Activated CD4-positive, alpha-beta T cell treated with anti-CD3 and anti-CD28 coated beads, Interleukin-2, amount 50 U/mL, for 24 hours (primary cell): ENCODE results near the gene PANK4.

Experiments
- DNase-seq, 2 donors: peaks; one replicate each; pipeline ENCODE4 v3.0.0-alpha.2; 2020; ENCODE audit warnings: low read depth in 1 of 2, low spot score in 1 of 2

PANK4 gene

DNA sequence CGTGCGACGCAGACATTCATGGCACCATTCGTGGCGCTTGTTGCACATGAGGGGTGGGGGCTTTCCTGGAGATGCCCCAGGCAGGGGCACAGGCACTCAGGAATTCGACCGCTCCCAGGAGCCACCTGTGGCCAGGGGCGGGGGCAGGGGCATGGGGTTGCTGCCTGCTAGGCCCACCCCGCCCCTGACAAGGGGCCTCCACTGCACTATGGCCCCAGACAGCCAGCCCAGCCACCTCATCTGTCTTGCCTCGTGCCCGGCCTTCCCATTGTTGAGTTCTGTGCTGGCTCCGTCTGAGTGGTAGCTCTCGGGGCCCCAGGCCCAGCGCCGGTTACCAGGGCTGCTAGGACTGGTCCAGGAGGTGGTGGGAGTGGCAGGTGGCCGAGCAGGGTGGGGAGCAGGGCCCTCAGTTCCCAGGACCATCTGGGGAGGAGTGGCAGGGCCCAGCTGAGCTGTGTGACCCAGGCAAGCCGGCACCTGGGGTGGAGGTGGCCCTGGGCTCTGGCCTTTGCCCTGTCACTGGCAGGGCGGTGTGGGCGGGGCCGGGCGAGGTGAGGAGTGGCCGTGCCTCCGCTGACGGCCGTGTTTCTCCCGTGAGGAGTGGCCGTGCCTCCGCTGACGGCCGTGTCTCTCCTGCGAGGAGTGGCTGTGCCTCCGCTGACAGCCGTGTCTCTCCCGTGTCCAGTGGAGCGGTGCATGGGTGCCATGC is 48.5 kb downstream of the PANK4 start:
- no peak for DNase-seq

DNA sequence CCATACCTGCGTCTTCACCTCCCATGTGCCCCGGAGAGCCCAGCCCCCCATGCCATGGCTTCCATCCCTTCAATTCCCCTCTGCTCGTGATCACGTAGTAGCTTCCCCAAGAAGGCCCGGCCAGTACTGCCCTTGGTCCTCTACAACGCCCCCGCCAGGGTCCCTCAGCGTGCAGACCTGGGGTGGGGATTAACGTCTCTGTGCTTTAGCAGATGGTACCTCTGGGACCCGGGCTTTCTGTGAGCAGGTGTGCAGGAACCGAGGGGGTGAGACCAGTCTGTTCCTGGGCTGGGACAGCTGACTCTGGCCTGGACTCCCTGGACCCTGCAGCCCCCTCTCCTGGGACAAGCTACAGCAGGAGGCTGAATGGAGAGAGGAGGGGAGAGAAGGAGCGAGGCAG is 49.1 kb downstream of the PANK4 start:
- DNase-seq = no peak

DNA sequence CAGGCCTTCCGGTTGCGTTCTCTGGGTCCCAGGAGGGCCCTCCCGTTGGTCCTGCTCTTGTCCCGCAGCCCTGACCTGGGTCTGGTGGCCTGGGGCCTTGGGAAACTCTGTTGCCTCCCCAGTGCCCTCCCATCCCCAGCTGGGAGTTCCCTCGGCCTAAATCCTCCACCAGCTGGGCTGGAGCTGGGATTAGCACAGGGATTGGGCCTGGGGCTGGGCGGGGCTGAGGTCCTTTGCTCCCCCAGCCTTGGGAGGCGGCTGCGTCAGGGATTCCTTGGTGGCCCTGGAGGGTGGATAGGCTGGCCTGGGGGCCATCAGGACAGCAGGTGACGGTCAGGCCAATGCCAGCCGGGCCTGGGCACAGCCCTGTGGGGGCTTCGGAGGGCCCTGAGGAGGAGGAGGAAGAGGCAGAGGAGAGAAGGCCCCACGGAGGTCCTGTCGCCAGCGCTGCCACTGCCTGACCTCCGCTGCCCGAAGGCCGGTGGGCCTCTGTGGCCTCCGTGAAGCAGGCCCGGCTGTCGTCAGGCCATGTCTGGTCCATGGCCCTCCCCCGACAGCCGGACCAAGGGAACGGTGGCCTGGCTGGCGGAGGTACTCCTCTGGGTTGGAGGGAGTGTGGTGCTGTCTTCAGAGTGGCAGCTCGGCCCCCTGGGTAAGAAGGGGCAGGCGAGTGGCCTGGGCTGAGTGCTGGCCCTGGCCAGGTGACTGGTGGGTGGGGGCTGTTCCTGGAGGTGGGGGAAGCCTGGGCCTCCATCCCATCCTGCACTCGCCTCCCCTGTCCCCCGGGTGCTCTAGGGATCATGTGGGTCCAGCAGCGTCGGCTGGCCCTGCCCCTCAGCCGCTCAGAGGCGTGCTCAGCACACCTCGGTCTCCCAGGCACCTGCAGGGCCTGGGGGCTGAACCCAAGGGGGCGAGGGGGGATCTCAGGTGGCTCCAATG is 50.1 kb downstream of the PANK4 start, which contains the start of gene PLCH2:
Gene PLCH2 (plus strand): TSS at position 229 of the 939 bp plus-strand sequence. CDS start 300 bp downstream, at position 529.
- DNase-seq = no peak

DNA sequence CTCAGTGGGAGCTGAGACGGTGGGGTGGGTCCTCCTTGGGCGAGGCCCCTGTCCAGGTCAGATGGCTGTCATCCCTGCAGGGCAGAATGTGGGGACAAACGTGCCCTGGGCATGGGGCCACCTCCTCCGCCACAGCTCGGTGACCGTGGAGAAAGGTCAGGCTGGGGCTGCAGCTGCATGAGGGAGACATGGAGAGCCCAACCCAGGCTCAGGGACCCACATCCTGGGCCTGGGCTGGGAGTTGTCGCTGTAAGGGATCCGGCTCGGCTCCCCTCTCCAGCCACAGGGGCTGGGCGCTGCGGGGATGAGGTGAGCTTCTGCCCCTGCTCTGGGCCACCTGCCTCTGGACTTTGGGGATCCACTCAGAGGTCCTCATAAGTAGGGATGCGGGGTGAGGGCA is 50.8 kb downstream of the PANK4 start:
- no peak for DNase-seq

DNA sequence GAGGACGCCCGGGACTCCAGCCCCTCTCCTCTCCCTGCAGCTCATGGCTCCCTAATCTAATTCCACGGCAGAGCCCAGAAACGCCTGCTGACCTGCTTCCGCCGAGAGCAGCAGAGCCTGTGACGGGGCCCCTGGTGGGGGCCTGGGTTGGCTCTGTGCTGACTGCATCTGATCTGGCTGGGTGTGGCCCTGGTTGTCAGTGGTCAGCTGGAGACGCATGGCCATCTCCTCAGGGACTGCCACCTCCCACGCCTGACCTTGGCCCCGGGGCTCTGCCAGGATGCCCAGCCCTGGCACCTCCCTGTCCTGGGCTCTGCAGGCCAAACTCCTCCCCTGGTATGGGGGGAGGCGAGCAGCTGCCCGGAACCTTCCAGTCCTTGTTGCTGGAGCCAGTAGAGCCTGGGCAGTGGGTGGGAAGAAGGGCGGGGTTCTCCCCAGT is 51.4 kb downstream of the PANK4 start:
- no peak for DNase-seq

DNA sequence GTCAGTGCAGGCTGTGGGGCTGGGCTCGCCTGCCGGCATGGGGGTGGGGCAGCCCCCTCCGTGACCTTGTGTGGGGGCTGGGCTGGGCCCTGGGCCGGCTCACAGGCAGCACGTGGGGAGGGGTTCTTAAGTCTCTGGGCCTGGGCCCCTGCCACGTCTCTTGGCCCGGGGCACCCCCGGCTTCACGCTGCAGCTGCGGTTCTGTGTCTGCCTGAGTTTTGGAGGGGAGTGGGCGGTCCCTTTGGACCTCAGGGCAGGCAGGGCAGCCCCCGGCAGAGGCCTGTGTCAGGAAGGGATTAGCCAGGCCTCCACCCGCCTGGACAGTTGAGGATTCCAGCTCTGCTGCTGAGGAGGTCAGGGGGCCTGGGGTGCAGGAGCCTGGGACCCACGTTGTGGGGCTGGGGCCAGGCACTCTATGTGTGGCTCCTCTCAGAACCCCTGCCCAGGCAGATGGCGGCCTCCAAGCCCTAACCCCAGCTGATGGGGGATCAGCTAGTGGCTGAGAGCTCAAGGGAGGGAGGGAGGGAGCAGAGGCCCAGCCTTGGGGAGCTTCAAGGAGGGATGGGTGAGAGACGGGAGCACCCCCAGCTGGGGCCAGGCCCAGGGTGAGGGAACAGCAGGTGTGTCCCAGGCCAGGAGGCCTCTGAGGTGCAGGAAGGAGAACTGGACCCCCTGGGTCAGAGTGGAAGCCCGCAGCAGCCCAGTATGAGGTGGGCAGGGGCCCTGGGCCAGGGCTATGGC is 52.1 kb downstream of the PANK4 start:
- DNase-seq = no peak

DNA sequence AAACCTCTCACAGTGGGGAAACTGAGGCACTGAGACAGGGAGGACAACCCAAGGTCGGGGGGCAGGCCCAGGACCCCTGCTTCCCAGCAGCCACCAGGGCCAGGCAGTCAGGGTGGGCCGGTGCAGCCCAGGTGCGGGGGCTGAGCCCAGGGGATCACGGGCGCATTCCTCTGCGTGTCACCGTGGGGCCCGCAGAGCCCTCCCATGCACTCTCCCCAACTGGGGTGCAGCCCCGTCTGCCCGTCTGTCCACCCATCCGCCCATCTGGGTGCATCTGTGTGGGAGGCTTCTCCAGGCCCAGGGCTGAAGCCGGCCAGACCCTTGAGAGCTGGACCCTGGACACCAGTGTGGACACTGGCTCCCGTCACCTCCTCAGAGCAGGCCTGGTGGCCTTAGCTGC is 53.2 kb downstream of the PANK4 start:
- DNase-seq = no peak

DNA sequence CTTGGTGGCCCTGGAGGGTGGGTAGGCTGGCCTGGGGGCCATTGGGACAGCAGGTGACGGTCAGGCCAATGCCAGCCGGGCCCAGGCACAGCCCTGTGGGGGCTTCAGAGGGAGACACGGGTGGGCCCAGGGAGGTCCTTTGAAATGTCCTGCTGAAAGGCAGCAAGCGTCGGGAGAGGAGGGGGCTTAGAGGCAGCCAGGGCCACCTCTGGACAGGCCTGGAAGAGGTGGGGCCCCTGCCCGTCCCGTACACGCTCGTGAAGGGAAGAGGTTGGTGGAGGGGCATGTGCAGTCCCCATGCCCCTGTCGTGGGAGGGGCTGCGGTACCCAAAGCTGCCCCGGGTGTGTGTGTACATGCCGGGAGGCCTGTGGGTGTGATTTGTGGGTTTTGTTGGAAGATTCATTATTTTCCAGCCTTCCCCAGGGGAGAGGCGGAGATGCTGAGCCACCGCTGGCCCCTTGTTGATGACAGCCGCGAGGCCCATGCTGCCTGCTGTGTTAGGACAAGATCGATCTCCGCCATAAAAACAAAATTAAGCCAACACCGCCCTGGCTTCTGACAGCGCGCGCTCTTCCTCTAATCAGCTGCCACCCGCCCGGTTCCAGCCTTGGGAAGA is 53.7 kb downstream of the PANK4 start:
- DNase-seq = no peak

DNA sequence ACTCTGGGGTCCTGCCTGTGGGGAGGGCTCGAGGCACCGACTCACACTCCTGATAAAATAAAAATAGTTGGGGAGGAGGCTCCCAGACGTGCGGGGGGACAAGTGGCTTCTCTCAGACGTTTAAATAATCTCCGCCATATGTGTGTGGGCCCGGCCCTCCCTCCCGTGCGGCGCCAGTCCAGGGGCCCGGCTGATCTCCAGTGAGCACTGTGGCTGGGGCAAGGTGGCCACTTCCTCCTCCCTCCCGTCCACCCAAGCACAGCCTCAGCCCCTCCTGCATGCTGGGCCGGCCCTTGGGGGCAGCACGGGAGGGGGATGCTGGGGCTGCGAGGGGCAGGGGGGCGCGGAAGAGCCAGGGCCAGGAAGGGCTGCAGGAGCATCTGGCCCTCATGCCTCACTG is 54.3 kb downstream of the PANK4 start:
- DNase-seq = no peak

DNA sequence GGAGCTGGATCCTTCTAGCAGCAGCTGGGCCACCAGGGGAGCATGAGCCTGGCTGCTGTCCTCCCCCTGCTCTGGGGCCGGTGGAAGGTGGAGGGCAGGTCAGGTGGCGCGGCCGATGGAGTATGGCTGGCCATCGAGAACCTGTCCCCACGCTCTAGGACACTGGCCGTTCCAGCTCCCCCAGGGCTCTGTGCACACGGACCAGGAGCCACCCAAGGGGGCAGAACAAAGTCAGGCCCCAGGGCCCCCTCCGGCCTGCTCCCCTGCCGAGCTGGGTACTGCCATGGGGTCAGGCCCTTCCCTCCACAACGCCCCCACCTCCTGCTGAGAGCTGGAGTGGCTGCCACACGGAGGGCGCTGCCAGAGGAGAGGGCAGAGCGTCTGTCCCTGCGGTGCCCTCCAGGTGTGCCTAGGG is 54.8 kb downstream of the PANK4 start:
- DNase-seq = no peak

DNA sequence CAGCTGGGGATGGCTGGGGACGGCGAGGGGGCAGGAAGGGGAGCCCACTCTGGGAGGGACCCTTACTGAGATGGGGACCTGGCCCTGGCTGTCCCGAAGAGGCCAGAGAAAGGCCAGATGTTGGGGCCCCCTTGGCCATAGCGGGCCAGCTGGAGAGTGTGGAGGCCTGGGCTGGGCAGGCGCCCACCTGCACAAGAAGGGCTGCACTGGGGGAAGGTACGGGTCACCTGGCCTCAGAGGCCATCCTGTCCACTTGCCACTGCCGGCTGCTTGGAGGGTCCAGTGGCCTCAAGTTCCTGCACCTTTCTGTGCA is 55.3 kb downstream of the PANK4 start:
- DNase-seq = no peak

DNA sequence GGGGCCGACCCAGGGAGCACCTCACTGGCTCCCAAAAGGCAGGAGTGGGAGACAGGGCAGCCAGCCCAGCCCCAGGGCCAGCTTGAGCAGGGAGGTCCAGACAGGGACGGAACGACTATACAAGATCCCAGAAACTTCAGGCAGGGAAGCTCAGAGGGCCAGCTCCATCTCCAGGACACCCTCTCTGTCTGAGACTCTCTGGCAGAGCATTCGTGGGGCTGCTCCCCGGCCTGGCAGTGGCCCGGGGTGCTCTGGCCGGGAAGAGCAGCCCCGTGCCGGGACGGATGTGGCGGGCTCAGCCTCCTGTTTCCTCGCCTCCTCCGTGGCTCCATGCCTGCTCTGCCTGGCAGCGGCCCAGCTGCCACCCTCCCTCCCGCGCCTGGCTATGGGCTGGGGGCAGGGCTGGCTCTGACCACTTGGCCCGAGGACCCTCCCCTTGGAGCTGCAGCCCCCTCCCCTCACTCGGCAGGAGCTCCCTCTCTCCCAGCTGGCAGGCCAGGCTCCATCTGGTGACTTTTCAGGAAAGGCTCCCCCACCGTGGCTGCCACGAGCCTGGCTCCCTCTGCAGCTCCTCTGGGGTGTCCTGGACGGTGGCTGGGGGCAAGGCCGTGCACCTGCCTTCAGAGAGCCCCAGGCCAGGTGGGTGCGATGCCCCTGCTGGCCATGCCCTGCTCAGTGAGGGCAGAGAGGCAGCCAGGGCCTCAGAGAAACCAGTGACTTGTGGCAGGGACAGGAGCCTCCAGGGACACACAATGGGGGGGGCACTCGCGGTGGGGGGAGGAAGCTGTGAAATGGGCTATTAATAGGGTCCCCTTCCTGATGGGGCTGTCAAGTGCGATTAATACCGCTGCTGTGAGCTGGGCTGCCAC is 55.9 kb downstream of the PANK4 start:
- no peak for DNase-seq

DNA sequence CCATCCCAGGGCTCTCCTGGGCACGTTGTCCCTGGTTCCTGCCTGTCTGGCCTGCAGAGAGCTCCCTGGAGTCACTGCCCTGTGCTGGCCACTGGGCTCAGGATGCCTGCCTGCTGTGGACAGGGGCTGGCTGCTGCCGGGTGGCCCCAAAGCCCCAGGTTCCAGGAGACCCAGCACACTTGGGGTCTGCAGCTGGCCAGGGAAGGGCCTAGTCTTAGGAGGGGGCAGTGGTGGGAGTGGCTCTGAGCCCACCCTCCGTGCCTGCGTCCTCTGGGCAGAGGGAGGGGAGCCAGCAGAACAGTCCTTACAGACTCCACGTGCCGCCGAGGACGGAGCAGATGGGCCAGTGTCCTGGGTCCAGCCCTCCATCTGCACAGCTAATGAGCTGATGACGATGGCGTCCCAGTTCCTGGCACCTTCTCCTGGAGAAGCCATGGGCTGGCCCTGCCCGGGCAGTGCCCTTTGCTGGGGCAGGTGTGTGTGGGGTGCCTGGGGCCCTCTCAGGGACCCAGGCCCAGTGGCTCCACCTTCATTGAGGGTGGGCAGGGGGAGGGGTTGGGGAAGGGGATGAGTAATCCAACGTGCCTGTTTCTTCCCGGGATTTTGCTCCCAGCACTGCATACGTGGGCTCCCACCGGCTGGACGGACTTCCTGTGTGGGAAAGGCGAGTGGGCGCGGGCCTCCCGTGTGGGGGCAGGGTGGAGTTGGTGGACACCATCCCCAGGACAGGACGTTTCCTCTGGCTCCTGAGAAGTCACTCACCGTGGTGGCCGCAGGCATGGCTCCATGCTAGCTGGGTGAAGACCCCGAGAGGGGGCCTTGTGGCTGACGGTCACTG is 57.1 kb downstream of the PANK4 start:
- no peak for DNase-seq

DNA sequence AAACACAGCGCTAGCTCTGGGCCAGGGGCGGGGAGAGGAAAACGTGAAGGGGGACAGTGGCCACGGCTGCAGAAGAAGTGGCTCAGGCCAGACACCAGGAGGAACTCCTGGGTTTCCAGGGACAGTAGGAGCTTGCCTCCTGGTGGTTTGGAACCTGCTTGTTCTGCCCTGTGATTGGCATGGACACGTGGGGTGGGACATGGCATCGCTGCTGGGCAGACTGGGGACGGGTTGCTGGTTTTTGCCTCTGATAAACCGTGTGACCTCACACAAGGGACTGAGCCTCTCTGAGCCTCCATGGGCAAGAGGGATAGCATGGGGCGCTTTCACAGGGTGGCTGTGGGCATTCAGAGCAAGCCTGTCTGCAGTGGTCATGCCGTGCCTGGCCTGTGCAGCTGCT is 57.9 kb downstream of the PANK4 start:
- DNase-seq = no peak

DNA sequence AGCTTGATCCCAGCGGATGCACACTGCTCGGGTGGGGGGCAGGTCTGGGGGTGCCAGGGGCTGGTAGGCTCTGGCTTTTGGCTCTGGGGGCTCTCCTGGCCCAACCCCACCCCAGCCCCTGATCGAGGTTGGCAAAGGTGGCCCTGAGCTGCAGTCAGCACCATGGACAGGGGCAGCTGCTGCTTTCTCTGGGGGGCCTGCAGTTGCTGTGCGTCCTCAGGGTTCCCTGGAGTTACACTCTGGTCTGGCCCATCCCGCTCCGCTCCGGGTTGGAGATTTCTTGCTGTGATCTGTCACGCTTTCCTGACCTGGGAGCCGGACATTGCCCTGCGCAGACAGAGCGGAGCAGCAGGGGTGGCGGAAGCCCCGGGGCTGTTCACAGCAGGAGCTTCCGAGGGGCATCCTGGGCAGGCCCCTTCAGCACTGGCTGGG is 58.3 kb downstream of the PANK4 start:
- no peak for DNase-seq

DNA sequence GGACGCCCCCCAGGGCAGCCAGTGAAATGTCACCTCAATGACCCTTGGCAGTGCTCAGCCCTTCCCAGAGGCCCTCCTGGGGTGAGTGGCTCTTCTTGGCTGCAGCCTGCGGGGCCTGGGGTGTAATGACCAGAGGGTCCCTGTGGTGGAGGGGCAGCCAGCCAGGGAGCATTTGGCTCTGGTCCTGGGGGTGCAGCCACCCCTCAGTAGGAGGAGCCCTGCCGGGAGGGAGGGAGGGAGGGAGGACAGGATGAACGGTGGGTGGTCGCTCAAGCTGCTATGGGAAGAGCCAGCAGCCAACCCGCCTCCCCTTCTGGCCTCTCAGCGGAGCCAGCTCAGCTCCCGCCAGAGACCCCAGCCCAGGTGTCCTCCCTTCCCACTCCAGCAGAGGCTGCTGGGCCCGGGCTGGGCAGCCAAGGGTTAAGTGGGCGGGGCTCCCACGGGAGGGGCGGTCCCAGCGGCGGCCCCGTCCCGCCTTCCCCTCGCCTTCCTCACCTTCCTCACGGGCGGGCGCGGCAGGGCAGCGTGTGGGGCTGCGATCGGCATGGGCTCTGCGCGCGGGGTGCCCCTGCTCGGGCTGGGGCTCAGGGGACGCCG is 59.3 kb downstream of the PANK4 start:
- DNase-seq = peak in 1 of 2 donors; percentile 10

DNA sequence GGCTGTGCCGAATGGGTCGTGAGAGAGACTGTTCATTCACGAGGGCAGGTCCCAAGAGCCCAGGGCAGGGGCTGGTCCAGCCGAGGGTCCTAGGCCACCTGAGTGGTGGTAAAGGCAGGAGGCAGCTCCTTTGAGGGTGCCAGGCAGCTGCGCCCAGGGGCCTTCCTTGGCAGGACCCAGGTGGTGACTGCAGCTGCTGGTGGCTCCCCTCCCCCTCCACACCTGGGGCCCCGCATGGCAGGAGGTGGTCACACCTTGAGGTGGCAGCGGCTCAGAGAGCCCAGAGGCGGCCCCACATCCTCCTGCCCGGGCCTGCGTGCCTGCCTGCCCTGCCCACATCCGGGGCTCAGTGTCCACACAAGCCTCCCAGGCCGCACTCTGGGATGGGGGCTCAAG is 60.1 kb downstream of the PANK4 start:
- no peak for DNase-seq

DNA sequence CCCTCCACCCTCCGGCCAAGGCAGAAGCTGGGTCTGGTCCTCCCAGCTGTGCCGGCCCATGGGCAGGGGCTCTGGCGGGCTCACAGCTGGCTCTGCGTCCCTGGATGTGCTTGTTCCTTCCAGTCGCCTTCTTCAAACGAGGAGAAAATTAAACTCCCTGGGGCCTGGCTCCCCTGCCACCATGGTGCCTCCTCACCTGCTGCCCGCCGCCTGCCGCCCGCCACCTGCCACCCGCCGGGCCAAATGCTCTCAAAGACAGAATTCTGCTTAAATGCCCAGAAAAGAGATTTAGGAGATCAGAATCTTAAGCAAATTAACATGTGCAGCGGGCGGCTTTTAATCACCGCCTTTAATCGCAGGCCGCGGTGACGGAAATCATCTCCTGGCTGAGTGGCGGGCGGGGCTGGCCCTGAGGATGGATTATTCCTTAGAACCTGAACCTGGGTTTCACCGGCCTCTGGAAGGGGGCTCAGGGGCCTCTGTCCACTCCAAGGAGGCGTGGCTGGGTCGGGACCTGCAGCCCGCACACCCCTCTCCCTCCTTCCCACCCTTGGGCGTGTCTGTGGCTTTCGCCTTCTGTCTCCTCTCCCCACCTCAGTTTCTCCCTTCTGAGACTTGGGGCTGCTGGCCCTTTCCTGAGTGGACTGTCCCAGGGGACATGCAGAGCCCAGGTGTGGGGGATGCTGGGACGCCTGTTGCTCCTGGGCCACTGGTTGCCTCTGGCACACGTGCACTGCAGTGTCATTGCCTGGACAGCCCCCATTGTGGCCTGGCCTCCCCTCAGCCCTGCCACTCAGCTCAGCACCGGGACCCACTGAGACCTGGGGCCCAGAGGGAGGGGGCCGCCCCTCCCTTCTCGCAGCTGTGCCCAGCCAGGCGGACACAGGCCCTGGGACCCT is 60.8 kb downstream of the PANK4 start:
- DNase-seq = no peak
